ENCODE measurements around the gene ZNF804B.

GRCh38 chr7:88772776-88773175, 13.3 kb downstream of the ZNF804B start:
- TF ChIP-seq CTCF (IDR thresholded peaks at IDR 0.05) (no peak), ZFX (IDR thresholded peaks at IDR 0.05; ENCODE audit: borderline replicate concordance) (no peak)

Measured in 22Rv1 (cell line).